Tracheal epithelial cell (primary cell): ENCODE data around the gene PRB3. TPM values are rescaled to one million over a fixed set of nuclear protein-coding genes. Genes with fewer than 3 reads are reported as not detected.

ENCODE experiments used
- total RNA-seq: library from RNA; depleted of rRNA; stranded (reverse); fragments of >200 nt; gene quantifications from 2 replicates; pipeline ENCODE4 v1.2.1, GENCODE V29; 2014

PRB3 gene
- total RNA-seq: not detected in 2 replicates

GRCh38 chr12:11269607-11270006, at the start of gene PRB3:
Gene PRB3, minus strand, starts transcription at chr12:11269707. Its CDS starts 38 bp downstream, at chr12:11269669.

DNA sequence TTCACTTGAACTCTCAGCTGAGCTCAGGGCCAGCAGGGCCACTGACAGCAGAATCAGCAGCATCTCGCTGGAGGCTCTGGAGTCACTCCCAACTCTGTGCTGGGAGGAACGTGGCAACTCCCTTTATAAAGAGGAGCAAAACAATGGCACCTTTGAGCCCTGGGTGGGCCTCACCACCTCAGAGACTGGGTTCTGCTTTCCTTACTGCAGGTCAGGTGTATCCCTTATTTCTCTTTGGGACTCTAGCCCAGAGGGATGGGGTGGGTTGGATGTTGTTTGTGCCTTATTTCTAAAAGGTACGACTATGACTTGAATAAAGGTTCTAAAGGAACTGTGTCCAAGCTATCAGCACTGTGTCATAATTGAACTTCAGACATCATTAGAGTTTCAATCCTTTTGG, 40.8 kb upstream of the PRB3 start, which contains the start of gene PRB4:
TSS of gene PRB4 (minus strand) at position 101 of the 400 bp plus-strand sequence. CDS start at position 63, 38 bp downstream.

Other genes starting within 250 kb of the PRB3 start
- gene TAS2R19, start 247.1 kb downstream of the PRB3 start, total RNA-seq: 0.43 and 1.2 TPM in 2 replicates
- gene TAS2R31, start 238.3 kb downstream of the PRB3 start, total RNA-seq: 1.2 TPM in 1 of 2 replicates, not detected in the other
- 0.85 and 0.96 TPM in 2 replicates for gene TAS2R46, start 207.4 kb downstream of the PRB3 start, total RNA-seq
- 0.96 TPM in 1 of 2 replicates, not detected in the other for gene TAS2R43, start 177.4 kb downstream of the PRB3 start, total RNA-seq
- 1.2 and 2.8 TPM in 2 replicates for gene TAS2R30, start 135.1 kb downstream of the PRB3 start, total RNA-seq
- gene SMIM10L1, start 98.5 kb downstream of the PRB3 start, total RNA-seq: 3.9 and 5.5 TPM in 2 replicates
- gene TAS2R42, start 82.8 kb downstream of the PRB3 start, total RNA-seq: not detected in 2 replicates
- gene PRB4, start 40.7 kb upstream of the PRB3 start, total RNA-seq: not detected in 2 replicates
- not detected in 2 replicates for gene PRB2, start 125.9 kb upstream of the PRB3 start, total RNA-seq